ENCODE data around the gene ZFHX3. TPM values are rescaled to one million over a fixed set of nuclear protein-coding genes. Genes with fewer than 3 reads are reported as not detected.
"Not testable (repeated sequence)": the region's sequence is repeated elsewhere in the genome, so short reads cannot be mapped to it uniquely, and the experiment has no call there.

The ZFHX3 gene
- total RNA-seq, 2 donors from 2014 or later, result 0.21 to 0.22 TPM

DNA sequence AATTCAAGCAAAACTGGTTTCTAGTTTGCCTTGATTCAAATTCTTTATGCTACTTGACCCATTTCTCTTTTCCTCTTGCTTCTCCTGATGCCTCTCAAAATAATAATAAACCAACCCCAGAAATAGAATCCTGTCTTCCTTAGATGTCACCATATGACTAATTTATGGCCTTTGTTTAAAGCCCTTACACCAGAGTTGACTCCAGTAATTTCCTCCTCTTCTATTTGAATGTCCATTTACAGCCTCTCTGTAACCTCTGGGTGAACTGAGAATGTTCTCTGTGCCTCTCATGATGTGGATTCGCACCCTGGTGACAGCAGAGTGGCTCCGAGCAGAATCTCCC lies 31.5 kb downstream of the ZFHX3 start:
- Mint-ChIP-seq H3K4me1 (no peaks in the 10 kb centered on the region), H3K27me3 (no peaks in the 10 kb centered on the region), H3K9me3 (no peaks in the 10 kb centered on the region), H3K27ac (no peak overlapping the region), H3K4me3 (no peak overlapping the region), H3K36me3 (ENCODE audit: low read depth) (no peaks in the 10 kb centered on the region)
- no peak for ATAC-seq (replicated peaks)

DNA sequence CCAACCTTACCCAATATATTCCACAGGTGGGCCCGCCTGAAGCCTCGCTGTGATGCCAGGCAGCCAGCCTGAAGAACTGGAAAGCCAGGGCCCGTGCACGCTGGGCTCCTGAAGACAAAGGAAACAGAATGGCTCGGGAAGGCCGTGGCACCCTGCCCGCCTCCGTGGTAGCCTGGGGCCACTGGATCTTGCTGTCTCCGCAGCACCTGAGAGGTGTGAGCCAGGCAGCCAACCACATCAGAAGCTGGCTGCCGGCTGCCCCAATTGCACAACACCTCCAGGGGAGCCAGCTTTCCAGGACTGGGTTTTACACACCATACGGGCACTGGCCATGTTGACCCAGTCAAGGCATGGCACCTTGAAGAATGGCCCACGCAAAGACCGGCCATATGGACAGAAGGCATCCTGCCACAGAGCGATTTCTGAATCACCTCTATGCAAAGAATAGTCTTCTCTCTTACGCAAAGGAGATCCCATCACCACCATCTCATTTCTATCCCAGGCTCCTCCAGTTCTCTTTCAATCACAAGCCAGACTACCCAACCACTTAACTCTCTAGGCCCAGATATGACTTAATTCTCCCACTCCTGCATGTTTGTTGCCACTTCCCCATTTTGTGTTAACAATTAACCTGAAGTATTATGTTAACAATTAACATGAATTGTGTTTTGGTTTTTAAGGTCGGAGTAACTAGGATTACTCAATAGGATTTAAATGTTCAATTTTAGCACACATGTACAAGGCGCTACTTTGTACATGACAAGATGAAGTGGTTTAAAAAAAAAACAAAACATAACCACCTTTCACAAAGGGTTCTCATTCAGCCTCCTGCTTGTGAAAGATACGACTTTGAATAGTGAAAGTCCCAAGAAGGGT lies 32.1 kb downstream of the ZFHX3 start:
- no peak overlapping the region for H3K4me3 Mint-ChIP-seq
- H3K27me3 Mint-ChIP-seq, result no peaks in the 10 kb centered on the region
- H3K36me3 Mint-ChIP-seq (ENCODE audit: low read depth), result no peaks in the 10 kb centered on the region
- no peaks in the 10 kb centered on the region for H3K4me1 Mint-ChIP-seq
- ATAC-seq (replicated peaks), result no peak
- H3K27ac Mint-ChIP-seq, result no peak overlapping the region
- H3K9me3 Mint-ChIP-seq, result no peaks in the 10 kb centered on the region

DNA sequence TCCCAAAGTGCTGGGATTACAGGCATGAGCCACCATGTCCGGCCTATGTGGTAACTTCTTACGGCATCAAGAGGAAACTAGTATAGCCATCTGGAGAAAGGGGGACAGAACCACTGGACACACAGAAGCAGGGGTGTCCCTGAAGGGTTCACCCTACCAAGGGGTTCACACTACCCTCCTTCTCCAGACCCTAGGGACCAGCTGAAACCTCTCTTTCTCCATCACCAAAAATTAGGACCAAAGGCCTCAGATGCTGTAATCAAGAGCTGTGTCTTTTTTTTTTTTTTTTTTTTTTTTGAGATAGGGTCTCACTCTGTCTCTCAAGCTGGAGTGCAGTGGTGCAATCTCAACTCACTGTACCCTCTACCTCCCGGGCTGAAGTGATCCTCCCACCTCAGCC lies 33.2 kb downstream of the ZFHX3 start:
- Mint-ChIP-seq H3K4me3 (no peak overlapping the region), H3K9me3 (no peaks in the 10 kb centered on the region), H3K27ac (no peak overlapping the region), H3K36me3 (ENCODE audit: low read depth) (no peaks in the 10 kb centered on the region), H3K4me1 (no peaks in the 10 kb centered on the region), H3K27me3 (no peaks in the 10 kb centered on the region)
- no peak for ATAC-seq (replicated peaks)

DNA sequence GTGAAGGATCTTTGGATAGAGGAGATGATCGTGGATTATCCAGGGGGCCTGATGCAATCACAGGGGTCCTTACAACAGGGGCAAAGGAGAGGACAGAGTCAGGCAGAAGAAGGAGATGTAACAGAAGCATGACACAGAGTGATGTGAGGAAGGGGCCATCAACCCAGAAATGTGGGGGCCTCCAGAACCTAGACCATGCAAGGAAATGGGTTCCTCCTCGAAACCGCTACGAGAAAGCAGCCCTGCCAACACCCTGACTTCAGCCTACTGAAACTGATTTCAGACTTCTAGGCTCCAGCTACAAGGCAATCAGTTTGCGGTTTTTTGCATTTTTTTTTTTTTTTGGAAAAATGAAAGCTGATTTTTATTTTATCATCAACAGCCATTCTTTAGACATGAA lies 34.0 kb downstream of the ZFHX3 start:
- no peaks in the 10 kb centered on the region for H3K27me3 Mint-ChIP-seq
- no peaks in the 10 kb centered on the region for H3K4me1 Mint-ChIP-seq
- H3K27ac Mint-ChIP-seq, result no peak overlapping the region
- no peak overlapping the region for H3K4me3 Mint-ChIP-seq
- no peaks in the 10 kb centered on the region for H3K36me3 Mint-ChIP-seq (ENCODE audit: low read depth)
- ATAC-seq (replicated peaks), result no peak
- no peaks in the 10 kb centered on the region for H3K9me3 Mint-ChIP-seq

DNA sequence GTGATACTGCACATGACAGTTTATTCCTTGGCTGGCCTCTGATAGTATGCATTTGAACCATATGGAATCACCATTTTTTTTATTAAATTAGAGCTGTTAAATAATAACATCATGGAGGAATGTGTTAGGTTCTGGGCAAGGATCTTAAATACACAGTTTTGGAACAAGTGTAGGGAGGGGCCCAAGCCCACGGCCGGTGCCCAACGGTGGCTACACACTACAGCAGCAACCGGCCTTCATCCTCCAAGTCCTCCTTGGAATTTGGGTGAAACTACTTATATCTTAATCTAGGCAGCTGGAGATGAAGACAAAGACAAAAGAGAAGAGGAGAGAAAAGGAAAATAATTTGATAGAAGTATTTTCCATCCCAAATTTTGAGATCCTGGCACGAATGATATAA lies 35.6 kb downstream of the ZFHX3 start:
- no peak overlapping the region for H3K4me3 Mint-ChIP-seq
- H3K27me3 Mint-ChIP-seq, result peaks cover 3% of the 10 kb centered on the region
- H3K36me3 Mint-ChIP-seq (ENCODE audit: low read depth), result no peaks in the 10 kb centered on the region
- ATAC-seq (replicated peaks), result no peak
- H3K27ac Mint-ChIP-seq, result no peak overlapping the region
- H3K4me1 Mint-ChIP-seq, result no peaks in the 10 kb centered on the region
- no peaks in the 10 kb centered on the region for H3K9me3 Mint-ChIP-seq

DNA sequence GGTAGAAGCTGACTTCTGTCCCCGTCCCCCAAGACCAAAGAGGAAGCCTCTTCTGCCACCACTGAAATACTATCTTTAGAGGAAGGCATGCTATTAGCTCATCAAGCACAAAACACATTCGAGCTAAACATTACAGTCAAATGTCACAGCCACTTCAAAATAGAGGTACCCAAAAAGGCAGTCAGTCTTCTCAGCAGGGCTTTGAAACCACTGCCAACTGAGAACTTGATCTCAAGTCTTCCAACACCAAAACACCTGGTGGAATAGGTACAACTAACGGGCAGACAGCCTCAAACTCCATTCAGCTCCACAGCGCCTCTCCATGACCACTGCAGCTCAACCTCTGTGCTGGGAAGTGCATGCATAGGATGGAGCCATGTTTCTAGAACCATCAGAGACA lies 36.0 kb downstream of the ZFHX3 start:
- Mint-ChIP-seq H3K4me1 (no peaks in the 10 kb centered on the region), H3K27me3 (peaks cover 3% of the 10 kb centered on the region), H3K9me3 (no peaks in the 10 kb centered on the region), H3K27ac (no peak overlapping the region), H3K4me3 (no peak overlapping the region), H3K36me3 (ENCODE audit: low read depth) (no peaks in the 10 kb centered on the region)
- no peak for ATAC-seq (replicated peaks)

DNA sequence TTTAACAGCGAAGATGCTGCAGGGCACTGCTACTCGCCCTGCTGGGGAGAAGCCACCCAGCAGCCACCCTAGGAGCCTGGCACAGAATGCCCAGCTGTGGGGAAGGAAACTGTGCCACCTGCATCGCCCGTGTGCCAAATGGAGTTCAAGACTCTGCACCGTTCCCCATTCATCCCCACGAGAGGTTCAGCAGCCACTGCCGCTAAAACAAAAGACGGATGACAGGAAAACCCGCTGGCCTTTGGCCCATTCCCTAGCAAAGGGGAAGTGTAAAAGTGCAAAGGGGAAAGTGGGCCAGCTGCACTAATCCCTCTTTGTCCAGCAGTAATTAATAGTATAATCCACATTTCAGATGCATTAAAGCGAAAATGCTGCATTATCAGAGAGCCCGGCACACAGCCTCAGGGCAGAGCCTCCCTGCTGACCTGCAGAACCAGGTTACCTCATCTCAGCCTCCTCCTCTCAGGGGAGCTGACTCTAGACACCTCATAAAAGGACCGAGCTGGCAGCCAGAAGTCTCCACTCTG lies 37.7 kb downstream of the ZFHX3 start:
- Mint-ChIP-seq H3K4me3 (no peak overlapping the region), H3K9me3 (no peaks in the 10 kb centered on the region), H3K27ac (no peak overlapping the region), H3K4me1 (no peaks in the 10 kb centered on the region), H3K27me3 (peaks cover 3% of the 10 kb centered on the region), H3K36me3 (ENCODE audit: low read depth) (no peaks in the 10 kb centered on the region)
- no peak for ATAC-seq (replicated peaks)

DNA sequence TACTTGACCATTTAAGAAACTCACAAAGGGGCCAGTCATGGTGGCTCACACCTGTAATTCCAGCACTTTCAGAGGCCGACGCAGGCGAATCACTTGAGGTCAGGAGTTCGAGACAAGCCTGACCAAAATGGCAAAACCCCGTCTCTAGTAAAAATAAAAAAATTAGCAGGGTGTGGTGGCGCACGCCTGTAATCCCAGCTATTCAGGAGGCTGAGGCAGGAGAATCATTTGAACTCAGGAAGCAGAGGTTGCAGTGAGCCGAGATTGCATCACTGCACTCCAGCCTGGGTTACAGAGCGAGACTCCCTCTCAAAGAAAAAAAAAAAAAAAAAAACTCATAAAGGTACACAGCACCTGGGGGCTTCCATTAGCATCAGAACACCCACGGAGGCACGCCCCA lies 38.2 kb downstream of the ZFHX3 start:
- ATAC-seq (replicated peaks); H3K27me3 Mint-ChIP-seq; H3K27ac Mint-ChIP-seq; H3K4me3 Mint-ChIP-seq; H3K4me1 Mint-ChIP-seq; H3K36me3 Mint-ChIP-seq (ENCODE audit: low read depth); H3K9me3 Mint-ChIP-seq: not testable (repeated sequence)

DNA sequence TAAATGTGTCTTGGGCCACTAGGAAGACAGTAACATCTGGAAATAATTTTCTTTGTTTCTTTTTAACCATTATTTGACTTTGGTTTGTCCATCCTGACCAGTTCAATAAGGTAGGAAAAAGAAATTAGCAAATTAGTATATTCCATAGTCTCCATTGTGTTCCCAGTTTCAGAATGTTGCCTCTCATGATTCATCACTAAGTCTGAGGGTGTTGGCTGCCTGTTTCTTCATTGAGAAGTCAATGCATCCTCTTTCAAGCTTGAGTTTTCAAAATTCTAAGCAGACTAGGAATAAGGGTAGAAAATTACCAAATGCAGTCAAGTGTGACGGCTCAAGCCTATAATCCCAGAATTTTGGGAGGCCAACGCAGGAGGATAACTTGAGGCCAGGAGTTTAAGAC lies 41.9 kb downstream of the ZFHX3 start:
- Mint-ChIP-seq H3K9me3 (peaks cover under 1% of the 10 kb centered on the region), H3K27ac (no peak overlapping the region), H3K4me3 (no peak overlapping the region), H3K36me3 (ENCODE audit: low read depth) (no peaks in the 10 kb centered on the region), H3K4me1 (no peaks in the 10 kb centered on the region), H3K27me3 (peaks cover 3% of the 10 kb centered on the region)
- ATAC-seq (replicated peaks), result no peak

DNA sequence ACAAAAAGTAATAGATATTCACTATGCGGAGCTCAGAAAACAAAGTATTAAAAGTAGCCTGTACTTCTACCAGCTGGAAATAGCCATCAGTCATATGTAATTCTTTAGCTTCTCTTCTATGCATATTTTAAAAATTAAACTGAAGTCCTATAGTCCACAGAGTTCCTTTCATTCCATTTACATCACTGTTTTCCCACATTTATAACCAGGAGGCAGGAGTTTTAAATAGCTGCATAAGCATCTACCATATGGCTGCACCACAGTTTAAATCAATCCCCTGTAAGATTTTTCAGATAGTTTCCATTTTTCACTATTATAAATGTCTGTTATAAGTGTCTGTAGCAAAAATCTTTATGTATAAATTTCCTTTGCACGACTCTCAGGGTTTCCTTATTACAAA lies 45.1 kb downstream of the ZFHX3 start:
- Mint-ChIP-seq H3K27ac (no peak overlapping the region), H3K9me3 (peaks cover 7% of the 10 kb centered on the region), H3K36me3 (ENCODE audit: low read depth) (no peaks in the 10 kb centered on the region), H3K27me3 (peaks cover 3% of the 10 kb centered on the region), H3K4me3 (no peak overlapping the region), H3K4me1 (no peaks in the 10 kb centered on the region)
- no peak for ATAC-seq (replicated peaks)

DNA sequence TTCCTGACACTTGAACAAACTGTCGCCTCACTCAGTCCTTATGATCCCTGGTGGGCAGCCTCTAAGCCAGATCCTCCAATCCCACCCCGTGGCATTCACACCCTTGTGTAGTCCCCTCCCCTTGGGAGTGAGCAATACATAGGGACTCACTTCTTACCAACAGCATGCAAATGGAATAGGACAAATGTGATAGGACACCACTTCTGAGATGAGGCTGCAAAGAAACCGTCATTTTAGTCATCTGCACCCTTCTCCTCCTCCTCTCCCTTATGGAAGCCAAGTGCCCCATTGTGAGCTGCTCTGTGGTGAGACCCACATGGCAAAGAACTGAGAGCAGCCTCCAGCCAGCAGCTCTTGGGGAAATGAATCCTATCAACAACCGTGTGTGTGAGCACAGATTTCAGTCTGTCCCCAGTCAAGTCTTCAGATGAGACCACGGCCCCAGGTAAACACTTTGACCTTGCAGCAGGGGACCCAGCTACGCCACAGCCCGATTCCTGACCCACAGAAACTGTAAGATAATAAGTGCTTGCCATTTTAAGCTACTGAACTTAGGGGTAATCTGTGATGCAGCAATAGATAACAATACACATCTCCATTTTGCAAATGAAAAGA lies 46.9 kb downstream of the ZFHX3 start:
- Mint-ChIP-seq H3K36me3 (ENCODE audit: low read depth) (no peaks in the 10 kb centered on the region), H3K27ac (no peak overlapping the region), H3K4me3 (no peak overlapping the region), H3K4me1 (no peaks in the 10 kb centered on the region), H3K27me3 (no peaks in the 10 kb centered on the region), H3K9me3 (peaks cover 7% of the 10 kb centered on the region)
- ATAC-seq (replicated peaks), result no peak

DNA sequence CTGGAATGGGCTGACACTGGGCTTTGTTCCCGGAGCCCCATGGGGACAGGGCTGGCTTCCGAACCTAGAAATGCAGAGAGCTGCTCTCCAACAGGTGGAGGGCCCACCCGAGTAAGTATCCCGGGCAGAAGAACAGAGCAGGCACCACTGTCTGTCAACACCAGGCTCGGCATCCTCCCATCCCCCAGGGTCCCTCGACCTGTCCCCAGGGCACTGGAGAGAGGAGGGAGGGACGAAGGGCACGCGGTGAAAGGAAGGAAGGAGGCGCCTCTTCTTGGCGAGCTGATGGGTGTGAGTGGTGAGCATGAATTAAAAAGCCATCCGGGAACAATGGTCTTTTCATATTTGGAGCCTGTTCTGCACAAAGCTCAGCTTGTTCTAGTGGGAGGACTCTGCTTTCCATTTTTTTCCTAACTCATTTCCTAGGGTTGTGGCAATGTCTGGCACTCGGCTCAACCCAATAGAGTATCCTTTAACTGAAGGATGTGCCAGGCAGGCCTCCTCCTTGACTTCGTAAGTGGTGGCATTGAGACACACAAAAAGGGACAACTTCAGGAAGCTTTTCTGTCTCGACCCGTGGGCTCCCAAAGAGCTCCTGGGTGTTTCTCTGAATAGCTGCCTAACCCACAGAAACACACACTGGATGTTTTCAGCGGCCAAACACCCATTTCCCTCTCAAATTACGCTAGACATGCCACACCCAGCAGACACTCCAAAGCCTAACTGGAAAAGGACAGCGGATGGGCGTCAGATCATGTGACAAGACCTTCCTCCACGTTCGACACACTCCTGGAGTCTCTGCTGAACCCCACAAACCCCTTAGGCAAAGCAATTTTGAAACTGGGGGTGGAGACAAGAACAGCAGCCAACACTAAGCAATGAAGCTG lies 47.7 kb downstream of the ZFHX3 start:
- no peak for ATAC-seq (replicated peaks)
- no peaks in the 10 kb centered on the region for H3K36me3 Mint-ChIP-seq (ENCODE audit: low read depth)
- no peaks in the 10 kb centered on the region for H3K4me1 Mint-ChIP-seq
- no peaks in the 10 kb centered on the region for H3K27me3 Mint-ChIP-seq
- peaks cover 7% of the 10 kb centered on the region for H3K9me3 Mint-ChIP-seq
- H3K4me3 Mint-ChIP-seq, result no peak overlapping the region
- H3K27ac Mint-ChIP-seq, result no peak overlapping the region

DNA sequence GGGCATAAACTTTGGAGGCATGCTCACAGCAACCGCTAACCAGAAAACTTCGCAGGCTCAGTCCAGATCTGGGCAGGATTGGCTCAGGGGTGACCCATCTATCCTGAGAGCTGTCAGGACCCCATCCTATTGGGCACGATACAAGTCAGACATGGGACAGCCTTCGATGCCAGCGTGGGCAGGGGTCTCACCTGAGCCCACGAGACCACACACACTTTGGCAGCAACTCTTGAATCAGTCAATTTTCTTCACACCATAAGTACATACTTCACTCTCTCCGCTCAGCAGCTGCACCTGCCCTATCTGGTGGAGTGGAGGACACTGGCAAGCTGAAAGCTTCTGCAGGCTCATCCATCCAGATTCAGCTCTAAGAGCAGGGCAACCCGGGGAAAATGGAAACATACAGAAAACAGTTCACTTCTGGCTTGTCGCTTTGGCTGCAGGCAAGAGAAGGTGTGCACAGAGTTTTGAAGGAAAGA lies 48.3 kb downstream of the ZFHX3 start:
- Mint-ChIP-seq H3K9me3 (peaks cover 7% of the 10 kb centered on the region), H3K27ac (no peak overlapping the region), H3K36me3 (ENCODE audit: low read depth) (no peaks in the 10 kb centered on the region), H3K4me3 (no peak overlapping the region), H3K4me1 (no peaks in the 10 kb centered on the region), H3K27me3 (no peaks in the 10 kb centered on the region)
- ATAC-seq (replicated peaks), result no peak

DNA sequence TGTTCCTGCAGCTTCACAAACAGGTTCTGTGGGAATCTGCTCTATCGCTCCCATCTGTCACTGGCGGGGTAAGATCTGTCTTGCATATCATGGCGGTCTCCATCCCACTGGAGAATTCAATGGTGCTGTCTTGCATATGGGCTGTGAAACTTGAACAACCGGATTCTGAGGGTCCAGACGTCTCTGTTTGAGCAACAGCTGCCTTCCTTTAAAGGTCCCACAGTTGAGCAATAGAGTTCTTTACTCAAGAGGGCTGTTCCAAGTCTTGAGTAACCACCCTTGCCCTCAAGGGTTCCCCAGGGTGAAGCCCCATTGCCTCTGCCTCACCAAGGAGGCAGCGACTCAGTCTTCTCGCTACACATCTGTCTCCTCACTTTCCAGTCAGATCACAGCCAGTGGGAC lies 50.8 kb downstream of the ZFHX3 start:
- peaks cover 7% of the 10 kb centered on the region for H3K9me3 Mint-ChIP-seq
- no peaks in the 10 kb centered on the region for H3K36me3 Mint-ChIP-seq (ENCODE audit: low read depth)
- H3K27me3 Mint-ChIP-seq, result no peaks in the 10 kb centered on the region
- ATAC-seq (replicated peaks), result no peak
- peaks cover 8% of the 10 kb centered on the region for H3K4me1 Mint-ChIP-seq
- H3K4me3 Mint-ChIP-seq, result no peak overlapping the region
- H3K27ac Mint-ChIP-seq, result no peak overlapping the region
